ENCODE data around the gene PDE4B. TPM values are rescaled to one million over a fixed set of nuclear protein-coding genes. Genes with fewer than 3 reads are reported as not detected.

Gene PDE4B
- polyA plus RNA-seq, 1 experiment = 20.6 TPM

- DNase-seq (ENCODE audit: low read depth) = no peak
- TF ChIP-seq CTCF (IDR thresholded peaks at IDR 0.05; ENCODE audit: insufficient read depth, low read depth, low read length) = no peak
- CTCF ChIA-PET = no interaction called here
- Histone ChIP-seq H3K27me3 (ENCODE audit: control insufficient read depth, insufficient read depth, low read length) (no peaks in the 10 kb centered on the region), H3K36me3 (ENCODE audit: control insufficient read depth, insufficient read depth, low read length) (no peaks in the 10 kb centered on the region), H3K4me3 (ENCODE audit: low read depth, low read length) (no peak overlapping the region)
- POLR2A ChIA-PET = no interaction called here
Observed at GRCh38 chr1:66210635-66211244, 418.0 kb downstream of the PDE4B start.

- Histone ChIP-seq H3K36me3 (ENCODE audit: control insufficient read depth, insufficient read depth, low read length) (no peaks in the 10 kb centered on the region), H3K27me3 (ENCODE audit: control insufficient read depth, insufficient read depth, low read length) (no peaks in the 10 kb centered on the region), H3K4me3 (ENCODE audit: low read depth, low read length) (no peak overlapping the region)
- ChIA-PET POLR2A (no interaction called here), CTCF (no interaction called here)
- DNase-seq (ENCODE audit: low read depth) = no peak
- TF ChIP-seq CTCF (IDR thresholded peaks at IDR 0.05; ENCODE audit: insufficient read depth, low read depth, low read length) = no peak
Observed at GRCh38 chr1:66211521-66211920, 418.8 kb downstream of the PDE4B start.

GRCh38 chr1:66213491-66213890, 420.8 kb downstream of the PDE4B start:
- Histone ChIP-seq H3K4me3 (ENCODE audit: low read depth, low read length) (no peak overlapping the region), H3K27me3 (ENCODE audit: control insufficient read depth, insufficient read depth, low read length) (no peaks in the 10 kb centered on the region), H3K36me3 (ENCODE audit: control insufficient read depth, insufficient read depth, low read length) (no peaks in the 10 kb centered on the region; the same call in 1 of the 2 replicates)
- ChIA-PET CTCF (no interaction called here), POLR2A (no interaction called here)
- DNase-seq (ENCODE audit: low read depth) = no peak
- no peak for TF ChIP-seq CTCF (IDR thresholded peaks at IDR 0.05; ENCODE audit: insufficient read depth, low read depth, low read length)

GRCh38 chr1:66214901-66215300, 422.2 kb downstream of the PDE4B start:
- no peaks in the 10 kb centered on the region for H3K27me3 ChIP-seq (ENCODE audit: control insufficient read depth, insufficient read depth, low read length)
- H3K4me3 ChIP-seq (ENCODE audit: low read depth, low read length) = no peak overlapping the region
- no peak for DNase-seq (ENCODE audit: low read depth)
- no peak for TF ChIP-seq CTCF (IDR thresholded peaks at IDR 0.05; ENCODE audit: insufficient read depth, low read depth, low read length)
- POLR2A ChIA-PET = no interaction called here
- CTCF ChIA-PET = interaction anchor here (1.1 kb wide), 1 partner anchor 28 kb away, joined by 3 read pairs; no protein-coding TSS in a partner anchor
- no peaks in the 10 kb centered on the region; the same call in 1 of the 2 replicates for H3K36me3 ChIP-seq (ENCODE audit: control insufficient read depth, insufficient read depth, low read length)

GRCh38 chr1:66217021-66217420, 424.3 kb downstream of the PDE4B start:
- Histone ChIP-seq H3K4me3 (ENCODE audit: low read depth, low read length) (no peak overlapping the region), H3K36me3 (ENCODE audit: control insufficient read depth, insufficient read depth, low read length) (no peaks in the 10 kb centered on the region; the same call in 1 of the 2 replicates), H3K27me3 (ENCODE audit: control insufficient read depth, insufficient read depth, low read length) (no peaks in the 10 kb centered on the region)
- CTCF ChIA-PET = no interaction called here
- DNase-seq (ENCODE audit: low read depth) = peak; percentile 48
- POLR2A ChIA-PET = no interaction called here
- no peak for TF ChIP-seq CTCF (IDR thresholded peaks at IDR 0.05; ENCODE audit: insufficient read depth, low read depth, low read length)
